HEK293 (cell line): ENCODE results near the gene WDR86.

Experiments used
- CTCF ChIA-PET: fragments of 350-600 bp; formaldehyde crosslinking; extraction: SDS; loops from one replicate; lab custom pipeline; 2021; ENCODE audit warnings: antibody characterized with exemption; lab: Yijun Ruan, JAX
- POLR2A ChIA-PET: fragments of 300-600 bp; formaldehyde crosslinking; extraction: SDS; loops from one replicate; lab custom pipeline; 2020; ENCODE audit warnings: antibody characterized with exemption, inconsistent platforms; lab: Yijun Ruan, JAX
- H3K27ac ChIP-seq: fragments of 200-500 bp; sonication (Bioruptor generic); 2 replicates; pipeline ENCODE4 v1.5.1; 2014; ENCODE audit warnings: low read depth, low read length, control low read depth, inconsistent platforms; ENCODE audit errors: extremely low read depth
- H3K36me3 ChIP-seq, 2 experiments: fragments of 200-500 bp in 1 of 2; sonication (Bioruptor generic) in 1 of 2; 1 replicate in 1 of 2; 2 replicates in 1 of 2; pipeline ENCODE4 v1.5.1; 2014 to 2017; ENCODE audit warnings: inconsistent platforms in 2 of 2, low read length in 2 of 2; ENCODE audit not compliant: control insufficient read depth in 2 of 2, insufficient read depth in 1 of 2
- H3K4me1 ChIP-seq: fragments of 200-500 bp; sonication (Bioruptor generic); 2 replicates; pipeline ENCODE4 v1.5.1; 2014; ENCODE audit warnings: mild to moderate bottlenecking, low read length, inconsistent platforms; ENCODE audit not compliant: control insufficient read depth, insufficient read depth
- H3K4me3 ChIP-seq: 2 replicates; pipeline ENCODE4 v1.5.1; 2011; ENCODE audit warnings: low read depth, mild to moderate bottlenecking, control low read depth, low read length, moderate library complexity
- H3K9me3 ChIP-seq: fragments of 200-500 bp; sonication (Bioruptor generic); 2 replicates; pipeline ENCODE4 v1.5.1; 2014; ENCODE audit warnings: low read depth, low read length, inconsistent platforms; ENCODE audit not compliant: control insufficient read depth, insufficient read depth
- KLF1 ChIP-seq: fragments of 450-650 bp; formaldehyde crosslinking; IDR thresholded peaks from 2 replicates; pipeline ENCODE4 v1.5.1; 2016; ENCODE audit warnings: missing biosample characterization, missing genetic modification characterization
- PBX3 ChIP-seq: sonication (generic); formaldehyde crosslinking; IDR thresholded peaks from 2 replicates; pipeline ENCODE4 v1.8.1; 2022; ENCODE audit warnings: mild to moderate bottlenecking, moderate library complexity, missing genetic modification reagents
- PRDM6 ChIP-seq: fragments of 450-650 bp; formaldehyde crosslinking; IDR thresholded peaks from 2 replicates; pipeline ENCODE4 v1.5.1; 2017; ENCODE audit warnings: missing biosample characterization, missing genetic modification characterization
- REPIN1 ChIP-seq: fragments of 450-650 bp; formaldehyde crosslinking; IDR thresholded peaks from 2 replicates; pipeline ENCODE4 v1.5.1; 2017; ENCODE audit warnings: missing biosample characterization, missing genetic modification characterization, low read depth
- REST ChIP-seq: fragments of 450-650 bp; formaldehyde crosslinking; IDR thresholded peaks from 2 replicates; pipeline ENCODE4 v1.5.1; 2016; ENCODE audit warnings: missing biosample characterization, missing genetic modification characterization
- SETDB1 ChIP-seq: IDR thresholded peaks from one replicate; pipeline ENCODE4 v1.6.1; 2017; ENCODE audit warnings: mild to moderate bottlenecking, low read length, moderate library complexity, mixed read lengths; ENCODE audit not compliant: insufficient read length
- WT1 ChIP-seq: fragments of 450-650 bp; formaldehyde crosslinking; IDR thresholded peaks from 2 replicates; pipeline ENCODE4 v1.5.1; 2016; ENCODE audit warnings: missing biosample characterization, missing genetic modification characterization
- ZBTB11 ChIP-seq: fragments of 450-650 bp; formaldehyde crosslinking; conservative IDR thresholded peaks from 2 replicates; pipeline ENCODE4 v1.5.1; 2016; ENCODE audit warnings: low read depth, missing biosample characterization, missing genetic modification characterization
- ZNF10 ChIP-seq: fragments of 450-650 bp; formaldehyde crosslinking; IDR thresholded peaks from 2 replicates; pipeline ENCODE4 v1.5.1; 2017; ENCODE audit warnings: missing biosample characterization, missing genetic modification characterization
- ZNF114 ChIP-seq: fragments of 450-650 bp; formaldehyde crosslinking; IDR thresholded peaks from 2 replicates; pipeline ENCODE4 v1.5.0; 2017; ENCODE audit warnings: missing biosample characterization, missing genetic modification characterization
- ZNF133 ChIP-seq: fragments of 450-650 bp; formaldehyde crosslinking; IDR thresholded peaks from 2 replicates; pipeline ENCODE4 v1.5.1; 2016; ENCODE audit warnings: missing biosample characterization, missing genetic modification characterization
- ZNF16 ChIP-seq: fragments of 450-650 bp; formaldehyde crosslinking; IDR thresholded peaks from 2 replicates; pipeline ENCODE4 v1.5.1; 2016; ENCODE audit warnings: low read depth, missing biosample characterization, missing genetic modification characterization
- ZNF174 ChIP-seq: fragments of 450-650 bp; formaldehyde crosslinking; IDR thresholded peaks from 2 replicates; pipeline ENCODE4 v1.5.0; 2017; ENCODE audit warnings: missing biosample characterization, mild to moderate bottlenecking, missing genetic modification characterization
- ZNF24 ChIP-seq: fragments of 450-650 bp; formaldehyde crosslinking; IDR thresholded peaks from 2 replicates; pipeline ENCODE4 v1.5.1; 2016; ENCODE audit warnings: missing biosample characterization, missing genetic modification characterization
- ZNF404 ChIP-seq: fragments of 450-650 bp; formaldehyde crosslinking; IDR thresholded peaks from 2 replicates; pipeline ENCODE4 v1.5.1; 2017; ENCODE audit warnings: missing biosample characterization, missing genetic modification characterization
- ZNF513 ChIP-seq: fragments of 450-650 bp; IDR thresholded peaks from 2 replicates; pipeline ENCODE4 v1.5.1; 2018; ENCODE audit warnings: missing biosample characterization, missing genetic modification characterization
- ZNF558 ChIP-seq: fragments of 450-650 bp; formaldehyde crosslinking; IDR thresholded peaks from 2 replicates; pipeline ENCODE4 v1.5.1; 2016; ENCODE audit warnings: missing biosample characterization, missing genetic modification characterization
- ZNF585B ChIP-seq: fragments of 450-650 bp; formaldehyde crosslinking; IDR thresholded peaks from 2 replicates; pipeline ENCODE4 v1.5.1; 2016; ENCODE audit warnings: missing biosample characterization, missing genetic modification characterization
- ZNF600 ChIP-seq: fragments of 450-650 bp; formaldehyde crosslinking; IDR thresholded peaks from 2 replicates; pipeline ENCODE4 v1.5.1; 2016; ENCODE audit warnings: missing biosample characterization, missing genetic modification characterization
- ZNF664 ChIP-seq: fragments of 450-650 bp; formaldehyde crosslinking; IDR thresholded peaks from 2 replicates; pipeline ENCODE4 v1.5.1; 2016; ENCODE audit warnings: missing biosample characterization, missing genetic modification characterization
- ZNF747 ChIP-seq: fragments of 450-650 bp; formaldehyde crosslinking; IDR thresholded peaks from 2 replicates; pipeline ENCODE4 v1.5.1; 2016; ENCODE audit warnings: missing biosample characterization, missing genetic modification characterization

The WDR86 gene

GRCh38 chr7:151377406-151377805, 32.4 kb downstream of the WDR86 start:
- POLR2A ChIA-PET: no interaction called here

GRCh38 chr7:151376218-151376902, 33.5 kb downstream of the WDR86 start:
- POLR2A ChIA-PET: interaction anchor here (0.6 kb wide), 1 partner anchor 39 kb away, joined by 3 read pairs; no protein-coding TSS in a partner anchor
- TF ChIP-seq PRDM6 (tag by site-specific recombination): no peak
- TF ChIP-seq ZNF114 (tag by site-specific recombination): no peak
- no peak for TF ChIP-seq ZNF664 (tag by site-specific recombination)
- TF ChIP-seq REST: no peak
- TF ChIP-seq ZNF16 (tag by site-specific recombination): no peak
- TF ChIP-seq ZNF174 (tag by site-specific recombination): no peak
- no peak for TF ChIP-seq ZNF24 (tag by site-specific recombination)
- TF ChIP-seq REPIN1: no peak
- no peak for TF ChIP-seq ZNF404 (tag by site-specific recombination)
- TF ChIP-seq ZNF600 (tag by site-specific recombination): no peak
- no peak for TF ChIP-seq SETDB1
- no peak for TF ChIP-seq ZNF133 (tag by site-specific recombination)
- no peak for TF ChIP-seq ZNF513 (tag by site-specific recombination)
- TF ChIP-seq PBX3 (CRISPR knock-in tag): no peak
- TF ChIP-seq ZNF558 (tag by site-specific recombination): no peak
- TF ChIP-seq ZNF585B (tag by site-specific recombination): no peak
- peaks cover 0 to 70% of the 10 kb centered on the region in 2 experiments; a peak in 1 of 3 replicates for H3K36me3 ChIP-seq
- H3K4me1 ChIP-seq: no peaks in the 10 kb centered on the region
- H3K9me3 ChIP-seq: no peaks in the 10 kb centered on the region
- H3K27ac ChIP-seq: no peak overlapping the region
- no peak overlapping the region for H3K4me3 ChIP-seq
- CTCF ChIA-PET: no interaction called here

More at GRCh38 chr7:151377406-151377805, 32.4 kb downstream of the WDR86 start:
- TF ChIP-seq ZBTB11 (tag by site-specific recombination) (no peak), ZNF747 (tag by site-specific recombination) (no peak), ZNF10 (tag by site-specific recombination) (no peak), WT1 (no peak), KLF1 (no peak)
- H3K27ac ChIP-seq: no peak overlapping the region
- H3K36me3 ChIP-seq: peaks cover 0 to 68% of the 10 kb centered on the region in 2 experiments; a peak in 1 of 3 replicates
- H3K4me1 ChIP-seq: no peaks in the 10 kb centered on the region
- CTCF ChIA-PET: interaction anchor here (1.3 kb wide), 1 partner anchor 9 kb away, joined by 6 read pairs; no protein-coding TSS in a partner anchor
- no peaks in the 10 kb centered on the region for H3K9me3 ChIP-seq
- H3K4me3 ChIP-seq: no peak overlapping the region
